ENCODE results near the gene LY6G6C.

Gene LY6G6C

GRCh38 chr6:31736021-31736767, 14.6 kb upstream of the LY6G6C start, which contains the start of gene CLIC1:
Gene CLIC1 (minus strand): TSS chr6:31736530. CDS start chr6:31736300, 230 bp downstream.
- peaks cover 55% of the 10 kb centered on the region for H3K4me1 ChIP-seq (ENCODE audit: control insufficient read depth, low read length)
- peaks cover 54% of the 10 kb centered on the region for H3K79me2 ChIP-seq (ENCODE audit: control insufficient read depth, low read length)
- H3F3A ChIP-seq (ENCODE audit: control insufficient read depth, insufficient read depth), result peaks cover 44% of the 10 kb centered on the region

DNA sequence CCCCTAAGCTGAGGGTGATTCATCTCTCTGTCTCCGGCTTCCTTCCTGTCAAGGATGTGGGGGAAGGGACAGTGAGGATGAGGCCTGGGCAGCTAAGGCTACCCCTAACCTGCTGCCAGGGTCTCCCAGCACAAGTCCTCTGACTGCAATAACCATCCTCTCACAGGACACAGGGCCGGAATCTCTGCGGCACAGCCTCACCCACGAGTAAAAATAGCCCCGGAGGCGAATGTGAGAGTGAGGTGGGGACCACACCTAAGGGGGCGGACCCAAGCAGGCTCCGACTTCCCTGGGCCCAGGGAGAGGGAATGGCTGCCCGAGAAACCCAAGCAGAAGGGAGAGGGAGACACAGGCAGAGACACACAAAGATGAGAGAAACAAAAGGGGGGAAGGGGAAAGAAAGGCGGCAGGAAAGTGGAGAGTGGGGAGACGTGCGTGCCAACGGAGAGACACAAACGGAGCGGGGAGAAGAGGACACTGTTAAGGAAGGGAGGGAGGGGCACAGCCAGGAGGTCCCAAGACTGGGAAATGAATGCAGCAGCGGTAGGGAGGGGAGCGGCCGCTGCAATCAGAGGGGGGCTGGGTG, 13.4 kb upstream of the LY6G6C start:
- H3K9me2 ChIP-seq (replicated peaks; ENCODE audit: control insufficient read depth, low read length), result no peaks in the 10 kb centered on the region
- peaks cover 41% of the 10 kb centered on the region for H3K79me2 ChIP-seq (ENCODE audit: control insufficient read depth, low read length)
- no peaks in the 10 kb centered on the region for H3K9me3 ChIP-seq (ENCODE audit: control insufficient read depth, insufficient read depth, low read length)
- peaks cover 8% of the 10 kb centered on the region; the same call in 1 of the 2 replicates for H4K20me1 ChIP-seq (ENCODE audit: control insufficient read depth, insufficient read depth, low read depth, low read length)
- peaks cover 53% of the 10 kb centered on the region for H3F3A ChIP-seq (ENCODE audit: control insufficient read depth, insufficient read depth)
- peak overlapping the region; percentile 96 for H3K27ac ChIP-seq (ENCODE audit: low read depth, low read length)
- TF ChIP-seq CTCF (IDR thresholded peaks at IDR 0.05; ENCODE audit: low read depth, low read length, poor library complexity, severe bottlenecking) (no peak), EZH2phosphoT487 (IDR thresholded peaks at IDR 0.05; ENCODE audit: borderline replicate concordance, low read length) (no peak)
- H3K27me3 ChIP-seq (ENCODE audit: control insufficient read depth, low read length), result no peaks in the 10 kb centered on the region
- H3K36me3 ChIP-seq (ENCODE audit: control insufficient read depth, low read length), result peaks cover 57% of the 10 kb centered on the region
- peak overlapping the region; percentile 84 for H3K4me3 ChIP-seq (ENCODE audit: low read length)
- peaks cover 54% of the 10 kb centered on the region for H3K4me1 ChIP-seq (ENCODE audit: control insufficient read depth, low read length)
- H3K4me2 ChIP-seq (ENCODE audit: low read length), result peak overlapping the region; percentile 93

More at GRCh38 chr6:31736021-31736767, 14.6 kb upstream of the LY6G6C start, which contains the start of gene CLIC1:
- Histone ChIP-seq H4K20me1 (ENCODE audit: control insufficient read depth, insufficient read depth, low read depth, low read length) (peaks cover 8% of the 10 kb centered on the region; the same call in 1 of the 2 replicates), H3K9me3 (ENCODE audit: control insufficient read depth, insufficient read depth, low read length) (no peaks in the 10 kb centered on the region), H3K36me3 (ENCODE audit: control insufficient read depth, low read length) (peaks cover 57% of the 10 kb centered on the region), H3K27ac (ENCODE audit: low read depth, low read length) (peak within 1 kb of the TSS; percentile 96), H3K4me2 (ENCODE audit: low read length) (peak within 1 kb of the TSS; percentile 93), H3K4me3 (ENCODE audit: low read length) (peak within 1 kb of the TSS; percentile 84), H3K9me2 (replicated peaks; ENCODE audit: control insufficient read depth, low read length) (no peaks in the 10 kb centered on the region), H3K27me3 (ENCODE audit: control insufficient read depth, low read length) (no peaks in the 10 kb centered on the region)
- TF ChIP-seq CTCF (IDR thresholded peaks at IDR 0.05; ENCODE audit: low read depth, low read length, poor library complexity, severe bottlenecking) (no peak), EZH2phosphoT487 (IDR thresholded peaks at IDR 0.05; ENCODE audit: borderline replicate concordance, low read length) (no peak)

DNA sequence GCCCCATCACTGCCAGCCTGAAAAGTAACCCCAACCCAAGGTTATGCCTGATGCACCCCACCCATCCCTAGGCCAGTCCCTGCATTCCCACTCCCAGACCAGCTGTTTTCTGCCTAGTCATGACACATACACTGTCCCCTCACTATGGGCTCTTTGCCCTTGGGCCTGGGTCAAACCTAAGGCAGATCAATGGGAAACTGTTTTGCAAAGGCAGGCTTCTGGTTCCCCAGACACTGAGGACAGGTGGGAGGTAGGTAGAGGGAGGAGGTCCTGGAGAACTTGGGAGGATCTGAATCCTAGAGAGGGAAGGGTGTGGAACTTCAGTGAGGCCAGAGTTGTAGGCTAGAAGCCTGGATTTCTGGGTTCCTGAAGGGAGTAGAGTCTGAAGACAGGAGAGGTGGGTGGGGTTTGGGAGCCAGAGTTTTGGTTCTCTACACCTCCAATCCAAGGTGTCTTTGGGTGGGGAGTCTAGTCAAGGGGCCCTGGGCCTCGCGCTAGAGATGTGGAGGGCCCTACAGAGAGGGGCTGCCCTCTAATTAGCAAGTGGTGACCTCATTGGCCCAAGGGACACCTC, 12.8 kb upstream of the LY6G6C start:
- Histone ChIP-seq H3K27ac (ENCODE audit: low read depth, low read length) (peak overlapping the region; percentile 96), H3F3A (ENCODE audit: control insufficient read depth, insufficient read depth) (peaks cover 52% of the 10 kb centered on the region), H3K27me3 (ENCODE audit: control insufficient read depth, low read length) (no peaks in the 10 kb centered on the region), H3K4me3 (ENCODE audit: low read length) (peak overlapping the region; percentile 84), H4K20me1 (ENCODE audit: control insufficient read depth, insufficient read depth, low read depth, low read length) (peaks cover 10% of the 10 kb centered on the region; the same call in 1 of the 2 replicates), H3K4me2 (ENCODE audit: low read length) (peak overlapping the region; percentile 93), H3K9me2 (replicated peaks; ENCODE audit: control insufficient read depth, low read length) (no peaks in the 10 kb centered on the region), H3K79me2 (ENCODE audit: control insufficient read depth, low read length) (peaks cover 40% of the 10 kb centered on the region), H3K4me1 (ENCODE audit: control insufficient read depth, low read length) (peaks cover 57% of the 10 kb centered on the region), H3K9me3 (ENCODE audit: control insufficient read depth, insufficient read depth, low read length) (no peaks in the 10 kb centered on the region), H3K36me3 (ENCODE audit: control insufficient read depth, low read length) (peaks cover 57% of the 10 kb centered on the region)
- no peak for TF ChIP-seq CTCF (IDR thresholded peaks at IDR 0.05; ENCODE audit: low read depth, low read length, poor library complexity, severe bottlenecking)
